ENCODE data around the gene TRPM3. TPM values are rescaled to one million over a fixed set of nuclear protein-coding genes. Genes with fewer than 3 reads are reported as not detected.

The TRPM3 gene
- total and polyA plus RNA-seq, 9 of the 15 experiments (the other 6 are each of a cell fraction or from before 2014, with no cell fraction given): 0.04 TPM; not detected in 8

GRCh38 chr9:70484232-70485130, 636.9 kb downstream of the TRPM3 start (continued):
- TF ChIP-seq BCLAF1 (IDR thresholded peaks at IDR 0.05; ENCODE audit: borderline replicate concordance in 1 of 2, control insufficient read depth in 1 of 2, low read depth in 2 of 2, low read length in 1 of 2): no peak
- no peak for TF ChIP-seq ELF1 (tag; IDR thresholded peaks at IDR 0.05)
- TF ChIP-seq ZNF318 (IDR thresholded peaks at IDR 0.05; ENCODE audit: borderline replicate concordance in 1 of 2, low read depth in 1 of 2): no peak
- no peak for TF ChIP-seq TCF7L2 (IDR thresholded peaks at IDR 0.05; ENCODE audit: low read depth, low read length)
- no peak for TF ChIP-seq HBP1 (CRISPR knock-in tag; IDR thresholded peaks at IDR 0.05)
- TF ChIP-seq NFXL1 (CRISPR knock-in tag; IDR thresholded peaks at IDR 0.05): no peak
- 0 out of 2 replicates have a peak, but pooled peaks have one; percentile 1 for TF ChIP-seq ILF3 (IDR thresholded peaks at IDR 0.05; ENCODE audit: borderline replicate concordance)
- 0 out of 2 replicates have a peak, but pooled peaks have one; percentile 6 for TF ChIP-seq NFRKB (IDR thresholded peaks at IDR 0.05; ENCODE audit: low read depth)
- TF ChIP-seq RBFOX2 (IDR thresholded peaks at IDR 0.05; ENCODE audit: low read depth, low read length): peak; percentile 1; the same call in 1 of the 2 replicates
- TF ChIP-seq GATAD2A (IDR thresholded peaks at IDR 0.05): no peak
- TF ChIP-seq CBX3 (IDR thresholded peaks at IDR 0.05; ENCODE audit: borderline replicate concordance in 1 of 2, low read length in 2 of 2): no peak
- no peak for TF ChIP-seq ZNF586 (CRISPR knock-in tag; conservative IDR thresholded peaks at IDR 0.05)

All from K562 (cell line).